ENCODE results near the gene CDHR5. TPM values are rescaled to one million over a fixed set of nuclear protein-coding genes. Genes with fewer than 3 reads are reported as not detected.

CDHR5 gene
- total RNA-seq, 2 experiments from 2014 or later = not detected

DNA sequence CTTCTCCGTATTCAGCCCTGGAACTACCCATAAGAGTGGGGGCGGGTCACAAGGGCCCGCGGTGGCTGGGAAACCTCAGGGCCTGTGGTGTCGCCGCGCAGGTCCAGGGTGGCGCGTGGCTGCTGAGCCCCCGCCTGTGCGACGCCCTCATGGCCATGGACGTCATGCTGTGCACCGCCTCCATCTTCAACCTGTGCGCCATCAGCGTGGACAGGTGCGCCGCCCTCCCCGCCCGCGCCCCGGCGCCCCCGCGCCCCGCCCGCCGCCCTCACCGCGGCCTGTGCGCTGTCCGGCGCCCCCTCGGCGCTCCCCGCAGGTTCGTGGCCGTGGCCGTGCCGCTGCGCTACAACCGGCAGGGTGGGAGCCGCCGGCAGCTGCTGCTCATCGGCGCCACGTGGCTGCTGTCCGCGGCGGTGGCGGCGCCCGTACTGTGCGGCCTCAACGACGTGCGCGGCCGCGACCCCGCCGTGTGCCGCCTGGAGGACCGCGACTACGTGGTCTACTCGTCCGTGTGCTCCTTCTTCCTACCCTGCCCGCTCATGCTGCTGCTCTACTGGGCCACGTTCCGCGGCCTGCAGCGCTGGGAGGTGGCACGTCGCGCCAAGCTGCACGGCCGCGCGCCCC is 14.7 kb upstream of the CDHR5 start:
- CTCF ChIA-PET = no interaction called here
- Mint-ChIP-seq H3K4me1 (peaks cover 2% of the 10 kb centered on the region), H3K27ac (no peak overlapping the region), H3K4me3 (no peak overlapping the region), H3K9me3 (no peaks in the 10 kb centered on the region), H3K27me3 (peaks cover 29% of the 10 kb centered on the region), H3K36me3 (ENCODE audit: low read depth) (peaks cover 2% of the 10 kb centered on the region)
- DNase-seq = no peak
- POLR2A ChIA-PET = no interaction called here

GRCh38 chr11:638631-639331 is 14.0 kb upstream of the CDHR5 start:
- Mint-ChIP-seq H3K27ac (no peak overlapping the region), H3K4me3 (no peak overlapping the region), H3K9me3 (no peaks in the 10 kb centered on the region), H3K27me3 (peaks cover 29% of the 10 kb centered on the region), H3K4me1 (peaks cover 2% of the 10 kb centered on the region), H3K36me3 (ENCODE audit: low read depth) (peaks cover 2% of the 10 kb centered on the region)
- ChIA-PET POLR2A (no interaction called here), CTCF (no interaction called here)
- DNase-seq = no peak

DNA sequence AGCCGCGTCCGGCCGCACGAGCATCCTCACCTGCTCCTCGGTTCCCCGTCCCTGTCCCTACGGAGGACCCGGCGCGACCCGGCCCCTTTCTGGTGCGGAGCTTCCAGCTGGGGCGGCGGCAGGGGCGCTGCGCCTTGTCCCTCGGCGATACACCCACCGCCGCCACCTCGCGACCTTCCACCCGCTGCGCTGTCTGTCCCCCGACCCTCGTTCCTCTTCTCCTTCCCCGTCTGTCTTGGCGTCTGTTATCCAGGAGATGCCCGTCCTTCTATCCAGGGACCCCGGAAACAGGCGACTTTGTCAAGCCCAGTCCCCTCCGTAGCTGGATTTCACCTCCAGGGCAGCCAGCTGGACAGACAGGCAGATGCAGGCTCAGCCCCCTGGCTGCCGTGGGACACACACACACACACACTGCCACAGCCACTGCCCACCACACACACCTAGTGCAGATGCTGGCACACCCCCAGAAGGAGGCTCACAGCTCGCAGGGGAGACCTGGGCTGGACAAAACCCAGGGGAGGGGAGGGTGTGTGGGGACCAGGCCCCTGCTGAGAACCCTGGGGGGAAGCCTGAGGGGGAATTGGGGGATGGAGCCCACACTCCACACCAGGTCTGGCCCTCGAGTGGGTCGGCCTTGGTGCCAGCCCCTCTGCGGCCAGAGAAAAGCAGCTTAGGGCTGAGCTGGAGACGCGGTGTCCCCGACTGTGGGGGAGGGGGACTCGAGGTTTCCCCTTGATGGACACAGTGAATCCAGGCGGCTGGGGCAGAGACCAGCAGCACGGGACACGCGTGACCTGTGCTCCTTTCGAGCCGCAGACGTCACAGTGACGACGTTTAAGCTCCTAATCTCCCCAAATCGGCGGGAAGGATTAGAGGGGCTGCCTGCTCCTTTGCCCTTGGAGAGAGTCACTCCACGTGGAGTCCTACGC is 13.1 kb upstream of the CDHR5 start:
- Mint-ChIP-seq H3K27ac (peak overlapping the region; percentile 31), H3K4me3 (no peak overlapping the region), H3K4me1 (peaks cover 2% of the 10 kb centered on the region), H3K36me3 (ENCODE audit: low read depth) (peaks cover 2% of the 10 kb centered on the region), H3K9me3 (no peaks in the 10 kb centered on the region), H3K27me3 (peaks cover 29% of the 10 kb centered on the region)
- CTCF ChIA-PET = no interaction called here
- POLR2A ChIA-PET = interaction anchor here (0.9 kb wide), 1 partner anchor 14 kb away, joined by 4 read pairs; no protein-coding TSS in a partner anchor
- DNase-seq = no peak

DNA sequence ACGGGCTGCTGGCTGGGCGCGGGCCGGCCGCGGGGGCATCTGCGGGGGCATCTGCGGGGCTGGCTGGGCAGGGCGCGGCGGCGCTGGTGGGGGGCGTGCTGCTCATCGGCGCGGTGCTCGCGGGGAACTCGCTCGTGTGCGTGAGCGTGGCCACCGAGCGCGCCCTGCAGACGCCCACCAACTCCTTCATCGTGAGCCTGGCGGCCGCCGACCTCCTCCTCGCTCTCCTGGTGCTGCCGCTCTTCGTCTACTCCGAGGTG is 12.5 kb upstream of the CDHR5 start:
- POLR2A ChIA-PET = interaction anchor here (0.9 kb wide), 1 partner anchor 13 kb away, joined by 4 read pairs; no protein-coding TSS in a partner anchor
- Mint-ChIP-seq H3K27ac (no peak overlapping the region), H3K9me3 (no peaks in the 10 kb centered on the region), H3K36me3 (ENCODE audit: low read depth) (peaks cover 2% of the 10 kb centered on the region), H3K4me3 (no peak overlapping the region), H3K4me1 (peaks cover 2% of the 10 kb centered on the region), H3K27me3 (peaks cover 29% of the 10 kb centered on the region)
- no peak for DNase-seq
- CTCF ChIA-PET = no interaction called here

GRCh38 chr11:636511-637332 is 12.0 kb upstream of the CDHR5 start, which contains the start of gene DRD4:
TSS of gene DRD4 (plus strand) at chr11:637269. CDS start at chr11:637305, 36 bp downstream.
- no peaks in the 10 kb centered on the region for H3K9me3 Mint-ChIP-seq
- peaks cover under 1% of the 10 kb centered on the region for H3K36me3 Mint-ChIP-seq (ENCODE audit: low read depth)
- H3K4me1 Mint-ChIP-seq = peaks cover 2% of the 10 kb centered on the region
- ChIA-PET CTCF (no interaction called here), POLR2A (no interaction called here)
- H3K4me3 Mint-ChIP-seq = no peak within 1 kb of the TSS
- no peak for DNase-seq
- H3K27ac Mint-ChIP-seq = peak within 1 kb of the TSS; percentile 31
- peaks cover 29% of the 10 kb centered on the region for H3K27me3 Mint-ChIP-seq

GRCh38 chr11:635945-636510 is 11.3 kb upstream of the CDHR5 start:
- no peak overlapping the region for H3K27ac Mint-ChIP-seq
- H3K27me3 Mint-ChIP-seq = peaks cover 27% of the 10 kb centered on the region
- no peak for DNase-seq
- no peak overlapping the region for H3K4me3 Mint-ChIP-seq
- ChIA-PET POLR2A (no interaction called here), CTCF (no interaction called here)
- H3K4me1 Mint-ChIP-seq = peaks cover 2% of the 10 kb centered on the region
- no peaks in the 10 kb centered on the region for H3K9me3 Mint-ChIP-seq
- H3K36me3 Mint-ChIP-seq (ENCODE audit: low read depth) = no peaks in the 10 kb centered on the region

DNA sequence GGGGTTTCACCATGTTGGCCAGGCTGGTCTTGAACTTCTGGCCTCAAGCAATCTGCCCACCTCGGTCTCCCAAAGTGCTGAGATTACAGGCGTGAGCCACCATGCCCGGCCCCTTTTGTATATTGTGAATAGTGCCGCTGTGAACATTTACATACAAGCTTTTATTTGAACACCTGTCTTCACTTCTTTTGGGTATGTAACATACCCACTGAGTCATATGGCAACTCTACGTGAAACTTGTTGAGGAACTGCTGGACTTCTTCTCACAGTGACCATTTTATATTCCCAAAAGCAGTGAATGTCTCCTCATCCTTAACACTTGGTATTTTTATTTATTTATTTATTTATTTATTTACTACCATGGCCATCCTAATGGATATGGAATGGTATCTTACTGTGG is 6.1 kb upstream of the CDHR5 start:
- no peak overlapping the region for H3K27ac Mint-ChIP-seq
- ChIA-PET POLR2A (no interaction called here), CTCF (no interaction called here)
- DNase-seq = no peak
- no peaks in the 10 kb centered on the region for H3K9me3 Mint-ChIP-seq
- H3K4me3 Mint-ChIP-seq = no peak overlapping the region
- no peaks in the 10 kb centered on the region for H3K36me3 Mint-ChIP-seq (ENCODE audit: low read depth)
- peaks cover 24% of the 10 kb centered on the region for H3K27me3 Mint-ChIP-seq
- H3K4me1 Mint-ChIP-seq = peaks cover 19% of the 10 kb centered on the region

DNA sequence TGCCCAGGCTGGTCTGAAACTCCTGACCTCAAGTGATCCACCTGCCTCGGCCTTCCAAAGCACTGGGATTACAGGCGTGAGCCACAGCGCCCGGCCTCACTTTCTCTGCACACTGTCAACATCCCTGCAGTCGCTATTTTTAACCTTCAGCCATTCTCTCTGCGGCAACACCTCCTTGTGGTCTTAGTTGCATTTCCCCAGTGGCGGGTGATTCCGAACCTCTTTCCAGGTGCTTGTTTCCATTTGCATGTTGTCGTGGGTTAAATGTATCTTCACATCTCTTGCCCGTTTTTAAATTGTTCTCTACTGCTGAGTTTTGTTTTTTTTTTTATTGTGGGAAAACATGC is 4.5 kb upstream of the CDHR5 start:
- Mint-ChIP-seq H3K9me3 (no peaks in the 10 kb centered on the region), H3K27ac (peak overlapping the region; percentile 16), H3K4me1 (peaks cover 19% of the 10 kb centered on the region), H3K4me3 (peak overlapping the region; percentile 3), H3K27me3 (peaks cover 22% of the 10 kb centered on the region), H3K36me3 (ENCODE audit: low read depth) (no peaks in the 10 kb centered on the region)
- CTCF ChIA-PET = no interaction called here
- POLR2A ChIA-PET = interaction anchor here (1.2 kb wide), 1 partner anchor 12 kb away, joined by 3 read pairs; no protein-coding TSS in a partner anchor
- no peak for DNase-seq

- peaks cover 19% of the 10 kb centered on the region for H3K4me1 Mint-ChIP-seq
- ChIA-PET CTCF (no interaction called here), POLR2A (no interaction called here)
- H3K4me3 Mint-ChIP-seq = no peak overlapping the region
- H3K36me3 Mint-ChIP-seq (ENCODE audit: low read depth) = no peaks in the 10 kb centered on the region
- DNase-seq = no peak
- H3K27me3 Mint-ChIP-seq = peaks cover 22% of the 10 kb centered on the region
- no peaks in the 10 kb centered on the region for H3K9me3 Mint-ChIP-seq
- H3K27ac Mint-ChIP-seq = no peak overlapping the region
These were observed 3.3 kb upstream of the CDHR5 start for GRCh38 chr11:628056-628455.

DNA sequence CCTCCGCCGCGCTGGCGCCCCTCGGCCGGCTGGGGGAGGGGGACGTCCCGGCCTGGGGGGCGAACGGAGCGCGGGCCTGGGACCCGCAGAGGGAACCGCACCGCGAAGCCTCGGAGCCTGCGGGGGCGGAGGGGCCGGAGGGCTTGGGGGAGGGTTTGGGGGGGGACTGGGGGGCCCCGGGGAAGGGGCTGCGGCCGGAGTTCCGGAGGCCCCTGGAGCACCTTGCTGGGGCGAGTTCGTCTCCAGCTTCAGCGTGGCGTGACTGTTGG is 2.5 kb upstream of the CDHR5 start:
- Mint-ChIP-seq H3K9me3 (no peaks in the 10 kb centered on the region), H3K27ac (no peak overlapping the region), H3K27me3 (peaks cover 22% of the 10 kb centered on the region), H3K36me3 (ENCODE audit: low read depth) (no peaks in the 10 kb centered on the region), H3K4me3 (no peak overlapping the region), H3K4me1 (peaks cover 19% of the 10 kb centered on the region)
- POLR2A ChIA-PET = no interaction called here
- CTCF ChIA-PET = no interaction called here
- DNase-seq = no peak

- peaks cover 19% of the 10 kb centered on the region for H3K4me1 Mint-ChIP-seq
- peaks cover 22% of the 10 kb centered on the region for H3K27me3 Mint-ChIP-seq
- no peak for DNase-seq
- CTCF ChIA-PET = no interaction called here
- no peaks in the 10 kb centered on the region for H3K9me3 Mint-ChIP-seq
- POLR2A ChIA-PET = no interaction called here
- H3K36me3 Mint-ChIP-seq (ENCODE audit: low read depth) = no peaks in the 10 kb centered on the region
- no peak within 1 kb of the TSS for H3K4me3 Mint-ChIP-seq
- no peak within 1 kb of the TSS for H3K27ac Mint-ChIP-seq
These were observed 1.9 kb upstream of the CDHR5 start, which contains the start of gene SCT for GRCh38 chr11:626475-627307. TSS of gene SCT (minus strand) at chr11:627181. CDS start at chr11:627143, 38 bp downstream.

DNA sequence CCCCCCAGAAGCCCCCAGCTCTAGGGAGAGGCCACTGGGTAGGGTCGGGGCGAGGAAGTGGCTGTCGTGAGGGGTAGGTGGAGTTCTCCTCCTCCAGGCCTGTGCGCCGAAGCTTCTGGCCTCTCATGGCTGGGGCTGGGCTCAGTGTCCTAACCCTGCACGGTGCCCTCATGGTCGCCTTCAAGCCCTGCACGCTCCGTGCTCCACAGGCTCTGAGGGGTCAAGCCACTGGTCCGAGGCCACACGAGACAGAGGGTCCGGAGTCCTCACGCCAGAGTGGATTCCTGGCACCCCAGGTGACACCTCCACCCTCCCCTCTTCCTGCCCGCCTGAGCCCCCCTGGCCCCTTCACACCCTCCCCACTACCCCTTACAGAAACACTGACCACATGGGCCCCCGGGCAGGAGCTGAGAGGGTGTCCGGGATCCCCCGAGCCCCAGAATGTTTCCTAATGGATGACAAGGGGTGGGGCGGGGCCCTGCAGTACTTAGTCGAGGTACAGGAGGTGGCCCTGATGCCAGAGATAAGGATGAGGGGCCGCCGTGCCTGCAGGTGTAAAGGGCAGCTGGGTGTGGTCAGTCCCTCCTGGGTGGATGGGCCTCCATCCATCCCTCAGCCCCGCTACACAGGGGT is 997 bp upstream of the CDHR5 start:
- H3K4me3 Mint-ChIP-seq = no peak overlapping the region
- CTCF ChIA-PET = no interaction called here
- no peaks in the 10 kb centered on the region for H3K36me3 Mint-ChIP-seq (ENCODE audit: low read depth)
- peaks cover 22% of the 10 kb centered on the region for H3K27me3 Mint-ChIP-seq
- H3K9me3 Mint-ChIP-seq = no peaks in the 10 kb centered on the region
- no peak for DNase-seq
- POLR2A ChIA-PET = no interaction called here
- H3K4me1 Mint-ChIP-seq = peaks cover 19% of the 10 kb centered on the region
- H3K27ac Mint-ChIP-seq = no peak overlapping the region

Data from activated CD4-positive, alpha-beta memory T cell treated with anti-CD3 and anti-CD28 coated beads, Interleukin-2, amount 10 ng/mL, durations not matched to agents 7 days and 5 days (primary cell).